ENCODE measurements around the gene TBC1D14. TPM values are rescaled to one million over a fixed set of nuclear protein-coding genes. Genes with fewer than 3 reads are reported as not detected.

TBC1D14 gene
- total and polyA plus RNA-seq, 2 of the 8 experiments (the other 6 are each of a cell fraction or from before 2014, with no cell fraction given) = 45.6 to 48.2 TPM

GRCh38 chr4:6943885-6944225, 34.2 kb downstream of the TBC1D14 start:
- H3K4me1 ChIP-seq (replicated peaks in 1 of 4; ENCODE audit: control insufficient read depth in 3 of 4, insufficient read depth in 4 of 4, low read length in 3 of 4) = peaks cover 16 to 41% (median 27%) of the 10 kb centered on the region in 4 experiments
- H3K23me2 ChIP-seq (ENCODE audit: low read depth, low read length) = no peaks in the 10 kb centered on the region
- H4K91ac ChIP-seq (replicated peaks; ENCODE audit: insufficient read length, low read length) = no peak overlapping the region
- H3K4ac ChIP-seq (replicated peaks; ENCODE audit: insufficient read length, low read depth, low read length) = no peak overlapping the region
- no peak overlapping the region for H2BK15ac ChIP-seq (ENCODE audit: low read length)
- no peak overlapping the region for H3K4me3 ChIP-seq (ENCODE audit: extremely low read depth in 1 of 4, insufficient read depth in 2 of 4, low read depth in 3 of 4, low read length in 4 of 4)
- no peak overlapping the region for H3K27ac ChIP-seq (ENCODE audit: low read depth, low read length)
- no peak overlapping the region for H3K56ac ChIP-seq (replicated peaks; ENCODE audit: insufficient read length, low read depth, low read length)
- H3K14ac ChIP-seq (ENCODE audit: insufficient read length) = no peak overlapping the region
- no peak for FAIRE-seq
- H3K79me2 ChIP-seq (ENCODE audit: control insufficient read depth in 1 of 2, insufficient read depth in 2 of 2, low read length in 2 of 2) = peaks cover 0 to 31% of the 10 kb centered on the region in 2 experiments; a peak in 3 of 4 replicates
- no peak for DNase-seq (ENCODE audit: low read depth in 1 of 2, low spot score in 2 of 2)
- ChIA-PET CTCF (ENCODE audit: partially characterized antibody) (interaction anchor here (0.9 to 8.3 kb wide), 6 partner anchors 17 to 125 kb away, joined by 3 to 28 read pairs (median 7); no protein-coding TSS in a partner anchor), POLR2A (ENCODE audit: partially characterized antibody) (interaction anchor here (0.7 to 3.3 kb wide), 3 partner anchors 14 to 36 kb away, joined by 3 to 22 read pairs (median 3); partner anchors contain the start of gene TBC1D14)
- no peak overlapping the region for H4K8ac ChIP-seq (ENCODE audit: extremely low read depth, insufficient read depth, low read length)
- WGBS, 2 experiments (ENCODE audit: extremely low coverage in 1 of 2, insufficient coverage in 1 of 2, insufficient read length in 1 of 2, insufficient replicate concordance in 2 of 2, low coverage in 1 of 2, low lambda C conversion rate in 2 of 2, missing lambda C conversion rate in 1 of 2) = 88% methylated on average over 16 of the region's 16 CpGs; no CpG with 5 or more reads in 1 of the 2 experiments
- H2BK20ac ChIP-seq (ENCODE audit: low read length) = no peak overlapping the region
- TF ChIP-seq RNF2 (IDR thresholded peaks at IDR 0.05; ENCODE audit: borderline replicate concordance, low read depth, low read length, missing control alignments, poor library complexity, severe bottlenecking) (no peak), JUND (IDR thresholded peaks at IDR 0.05; ENCODE audit: low read length) (no peak), TCF12 (IDR thresholded peaks at IDR 0.05; ENCODE audit: low read depth, low read length) (no peak), SAP30 (IDR thresholded peaks at IDR 0.05; ENCODE audit: insufficient read depth, insufficient replicate concordance, low read length) (no peak), SIRT6 (IDR thresholded peaks at IDR 0.05; ENCODE audit: low read length) (no peak), MAFK (IDR thresholded peaks at IDR 0.05; ENCODE audit: low read depth, low read length) (no peak), NANOG (IDR thresholded peaks at IDR 0.05; ENCODE audit: insufficient read depth, low read depth, low read length, poor library complexity, severe bottlenecking) (no peak), BRCA1 (IDR thresholded peaks at IDR 0.05; ENCODE audit: low read depth, low read length) (no peak), EZH2 (IDR thresholded peaks at IDR 0.05; ENCODE audit: low read depth, low read length, severe bottlenecking) (no peak), CEBPB (IDR thresholded peaks at IDR 0.05; ENCODE audit: low read depth, low read length) (no peak)
- no peaks in the 10 kb centered on the region for H3K9me3 ChIP-seq (ENCODE audit: insufficient read depth in 2 of 2, low read depth in 1 of 2, low read length in 1 of 2)
- peaks cover 0 to 4% of the 10 kb centered on the region in 2 experiments for H4K20me1 ChIP-seq (replicated peaks in 1 of 2; ENCODE audit: control insufficient read depth in 1 of 2, insufficient read depth in 2 of 2, low read length in 2 of 2)
- H2BK5ac ChIP-seq (ENCODE audit: low read depth, low read length) = no peak overlapping the region
- H3K36me3 ChIP-seq (ENCODE audit: control insufficient read depth in 2 of 4, insufficient read depth in 4 of 4, low read length in 3 of 4) = no peaks in the 10 kb centered on the region
- no peak overlapping the region for H2BK12ac ChIP-seq (ENCODE audit: low read depth, low read length)
- H3K4me2 ChIP-seq (ENCODE audit: insufficient read depth in 1 of 2, low read depth in 2 of 2, low read length in 2 of 2) = no peak overlapping the region
- no peak overlapping the region for H3K18ac ChIP-seq (ENCODE audit: extremely low read depth, low read length)
- H4K5ac ChIP-seq (ENCODE audit: insufficient read length, low read depth, low read length) = no peak overlapping the region
- H2BK120ac ChIP-seq (replicated peaks; ENCODE audit: low read depth, low read length) = no peak overlapping the region
- H3K23ac ChIP-seq (ENCODE audit: insufficient read length) = no peak overlapping the region
- H3K27me3 ChIP-seq (replicated peaks in 1 of 4; ENCODE audit: control insufficient read depth in 3 of 4, extremely low read depth in 1 of 4, insufficient read depth in 3 of 4, low read length in 3 of 4) = no peaks in the 10 kb centered on the region
- H3K79me1 ChIP-seq (ENCODE audit: low read depth, low read length) = peaks cover 12% of the 10 kb centered on the region
- H2AK5ac ChIP-seq (ENCODE audit: low read depth, low read length) = no peak overlapping the region
- H2AFZ ChIP-seq (ENCODE audit: low read length) = no peak overlapping the region
- no peak overlapping the region for H3K9ac ChIP-seq (replicated peaks in 1 of 4; ENCODE audit: extremely low read depth in 1 of 4, low read depth in 3 of 4, low read length in 3 of 4)
